ENCODE data around the gene OR3A1.
"Not testable (repeated sequence)": the region's sequence is repeated elsewhere in the genome, so short reads cannot be mapped to it uniquely, and the experiment has no call there.

Gene OR3A1, protein sequence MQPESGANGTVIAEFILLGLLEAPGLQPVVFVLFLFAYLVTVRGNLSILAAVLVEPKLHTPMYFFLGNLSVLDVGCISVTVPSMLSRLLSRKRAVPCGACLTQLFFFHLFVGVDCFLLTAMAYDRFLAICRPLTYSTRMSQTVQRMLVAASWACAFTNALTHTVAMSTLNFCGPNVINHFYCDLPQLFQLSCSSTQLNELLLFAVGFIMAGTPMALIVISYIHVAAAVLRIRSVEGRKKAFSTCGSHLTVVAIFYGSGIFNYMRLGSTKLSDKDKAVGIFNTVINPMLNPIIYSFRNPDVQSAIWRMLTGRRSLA

DNA sequence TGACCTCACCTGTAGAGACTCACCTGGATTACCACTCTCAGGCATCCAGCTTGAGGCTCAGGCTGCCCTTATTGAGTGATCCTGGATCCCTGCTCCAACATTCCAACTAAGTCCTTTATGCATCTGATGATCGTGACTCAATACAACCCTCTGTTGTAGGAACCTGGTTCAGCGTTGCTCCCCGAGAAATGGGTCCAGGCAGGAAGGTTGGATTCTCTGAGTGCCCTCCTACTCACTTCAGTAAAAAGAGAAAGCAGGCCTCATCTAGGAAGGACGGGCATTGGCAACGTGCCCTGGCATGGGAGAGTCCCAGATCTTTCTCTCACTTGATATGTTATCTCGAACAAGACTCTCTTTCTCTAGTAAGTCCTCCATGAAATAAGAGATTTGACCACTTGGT lies at the start of gene OR3A1:
Gene OR3A1, minus strand, starts transcription at position 101 of the 400 bp plus-strand sequence. CDS start 5,778 bp downstream, outside the sequence.
- DNase-seq, result no peak

DNA sequence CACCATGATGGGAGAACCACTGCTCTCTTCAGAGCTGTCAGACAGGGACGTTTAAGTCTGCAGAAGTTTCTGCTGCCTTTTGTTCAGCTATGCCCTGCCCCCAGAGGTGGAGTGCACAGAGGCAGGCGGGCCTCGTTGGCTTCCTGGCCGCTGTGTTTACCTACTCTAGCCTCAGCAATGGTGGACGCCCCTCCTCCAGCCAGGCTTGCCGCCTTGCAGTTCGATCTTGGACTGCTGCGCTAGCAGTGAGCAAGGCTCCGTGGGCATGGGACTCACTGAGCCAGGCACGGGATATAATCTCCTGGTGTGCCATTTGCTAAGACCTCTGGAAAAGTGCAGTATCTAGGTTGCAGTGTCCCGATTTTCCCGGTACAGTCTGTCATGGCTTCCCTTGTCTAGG lies 44.6 kb upstream of the OR3A1 start:
- not testable (repeated sequence) for DNase-seq

DNA sequence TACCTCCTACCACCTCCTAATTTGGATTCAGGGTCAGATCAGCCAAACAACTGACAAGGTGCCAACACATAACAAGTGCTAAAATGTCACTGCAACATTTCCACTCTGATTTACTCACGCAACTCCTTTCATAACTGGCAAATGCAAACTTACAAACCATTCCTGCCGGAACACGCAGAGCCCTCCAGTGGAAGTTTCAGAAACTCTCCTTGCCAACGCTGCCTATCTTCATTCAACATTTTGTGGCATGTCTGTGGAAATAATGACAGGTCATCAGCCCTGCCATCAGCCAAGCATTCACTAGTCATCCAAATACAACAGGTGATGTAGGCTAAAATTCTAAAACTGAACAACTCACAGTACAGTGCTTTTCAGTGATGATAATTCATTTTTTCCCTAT lies 37.7 kb upstream of the OR3A1 start:
- DNase-seq, result no peak

DNA sequence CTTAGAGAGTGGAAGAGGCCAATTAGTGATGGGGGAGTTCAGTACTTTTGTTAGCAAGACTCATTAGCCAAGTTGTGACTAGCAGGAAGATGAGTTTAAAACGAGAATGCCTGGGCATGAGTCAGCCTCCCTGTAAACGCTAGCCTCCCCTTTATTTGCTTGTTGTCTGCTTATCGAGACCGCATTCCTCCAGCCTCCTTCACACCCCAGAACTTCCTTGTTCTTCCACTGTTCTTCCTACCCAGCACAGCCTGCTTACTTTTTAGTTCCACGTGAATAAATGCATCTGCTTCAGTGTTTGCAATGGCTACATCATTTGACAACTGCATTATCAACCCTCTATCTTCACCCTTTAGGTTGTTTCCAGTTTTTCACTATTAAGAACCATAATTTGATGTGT lies 20.2 kb upstream of the OR3A1 start:
- no peak for DNase-seq

DNA sequence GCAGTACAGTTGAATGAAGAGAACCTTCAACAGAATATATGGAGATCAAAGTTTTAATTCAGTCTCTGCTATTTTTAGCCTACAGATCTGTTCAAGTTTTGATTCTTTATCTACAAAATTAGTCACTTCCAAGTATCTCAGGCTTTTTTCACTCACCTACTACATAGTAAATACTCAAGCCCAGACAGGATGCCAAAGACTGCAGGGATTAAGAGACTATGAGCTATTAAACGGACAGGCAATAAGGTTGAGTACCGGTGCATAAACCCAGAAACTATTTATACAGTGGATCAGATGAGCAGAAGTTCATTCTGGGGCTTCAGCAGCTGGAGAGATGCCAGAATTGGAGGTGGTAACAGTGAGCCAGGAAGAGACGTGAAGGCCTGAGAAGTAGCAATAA lies 18.7 kb upstream of the OR3A1 start:
- no peak for DNase-seq

DNA sequence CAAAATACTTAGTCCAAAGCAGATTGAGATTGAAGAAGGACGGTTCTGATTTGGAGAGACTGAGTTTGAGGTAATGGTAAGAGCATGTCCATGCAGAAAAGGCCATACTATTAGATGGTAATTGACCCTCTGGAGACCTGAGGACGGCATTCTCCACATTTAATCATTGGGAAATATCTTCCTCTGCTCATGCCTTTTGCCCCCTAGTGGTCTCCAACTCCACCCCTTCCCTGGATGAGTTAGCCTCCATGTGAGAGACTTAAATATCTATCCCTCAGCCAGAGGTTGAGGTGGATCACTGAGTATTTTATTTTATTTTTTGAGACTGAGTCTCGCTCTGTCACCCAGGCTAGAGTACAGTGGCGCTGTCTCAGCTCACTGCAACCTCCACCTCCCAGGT lies 10.4 kb upstream of the OR3A1 start:
- DNase-seq, result no peak

DNA sequence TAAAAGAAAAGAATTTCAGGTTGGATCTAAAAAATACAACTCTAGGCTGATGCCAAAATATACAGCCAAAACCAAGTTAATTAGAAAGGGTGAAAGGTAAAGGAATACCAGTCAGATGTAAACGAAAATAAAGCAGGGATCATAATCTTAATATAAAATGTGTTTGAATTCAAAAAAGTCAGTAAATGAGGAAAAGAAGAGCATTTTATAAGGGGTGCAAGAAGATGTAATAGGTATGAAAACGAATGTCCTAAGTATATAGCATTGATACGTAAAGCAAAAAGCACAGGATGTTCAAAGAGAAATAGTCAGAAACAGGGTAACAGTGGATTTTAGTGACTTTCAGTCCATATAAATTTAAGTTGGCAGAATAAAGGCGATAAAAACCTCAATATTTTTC lies 2.5 kb downstream of the OR3A1 start:
- no peak for DNase-seq

DNA sequence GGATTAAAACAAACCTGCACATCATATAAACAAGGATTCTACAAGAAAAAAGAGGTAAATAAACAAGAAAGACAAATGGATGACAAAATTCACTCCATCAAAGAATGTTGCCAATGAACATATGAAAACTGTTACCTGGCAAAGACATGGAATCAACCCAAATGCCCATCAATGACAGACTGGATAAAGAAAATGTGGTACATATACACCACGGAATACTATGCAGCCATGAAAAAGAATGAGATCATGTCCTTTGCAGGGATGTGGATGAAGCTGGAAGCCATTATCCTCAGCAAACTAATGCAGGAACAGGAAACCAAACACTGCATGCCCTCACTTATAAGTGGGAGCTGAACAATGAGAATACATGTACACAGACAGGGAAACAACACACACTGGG lies 4.6 kb downstream of the OR3A1 start:
- DNase-seq, result not testable (repeated sequence)

DNA sequence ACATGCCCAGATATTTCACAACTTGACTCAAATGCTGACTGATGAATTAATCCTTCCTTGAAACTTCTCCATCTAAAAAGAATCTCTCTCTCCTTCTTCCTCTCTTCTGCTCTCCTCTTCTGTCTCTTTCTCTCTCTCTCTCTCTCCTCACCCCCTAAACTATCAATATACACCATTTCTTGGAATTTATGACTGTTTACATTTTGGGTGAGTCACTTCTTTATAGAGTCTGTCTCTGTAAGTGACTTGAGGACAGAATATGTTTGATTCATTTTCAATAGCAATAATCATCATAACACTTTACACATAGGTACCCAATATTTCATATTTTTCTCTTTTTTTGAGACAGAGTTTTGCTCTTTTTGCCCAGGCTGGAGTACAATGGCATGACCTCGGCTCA lies 15.3 kb downstream of the OR3A1 start:
- no peak for DNase-seq

DNA sequence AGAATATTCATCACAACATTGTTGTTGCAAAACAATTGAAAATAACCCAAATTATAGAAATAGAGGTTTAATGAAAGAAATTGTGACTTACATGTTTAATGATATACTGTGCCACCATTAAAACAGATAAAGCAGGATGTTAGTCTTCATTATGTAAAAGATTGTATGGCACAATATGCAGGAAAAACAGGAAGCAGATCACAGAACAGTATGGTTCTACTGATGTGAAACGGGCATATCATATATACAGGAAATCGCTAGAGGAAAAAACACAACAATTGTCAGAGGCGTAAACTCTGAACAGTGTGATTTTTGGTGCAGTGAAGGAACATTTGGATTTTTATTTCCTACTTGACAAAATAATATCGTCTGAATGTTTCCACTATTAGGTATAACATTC lies 22.0 kb downstream of the OR3A1 start:
- DNase-seq, result no peak

DNA sequence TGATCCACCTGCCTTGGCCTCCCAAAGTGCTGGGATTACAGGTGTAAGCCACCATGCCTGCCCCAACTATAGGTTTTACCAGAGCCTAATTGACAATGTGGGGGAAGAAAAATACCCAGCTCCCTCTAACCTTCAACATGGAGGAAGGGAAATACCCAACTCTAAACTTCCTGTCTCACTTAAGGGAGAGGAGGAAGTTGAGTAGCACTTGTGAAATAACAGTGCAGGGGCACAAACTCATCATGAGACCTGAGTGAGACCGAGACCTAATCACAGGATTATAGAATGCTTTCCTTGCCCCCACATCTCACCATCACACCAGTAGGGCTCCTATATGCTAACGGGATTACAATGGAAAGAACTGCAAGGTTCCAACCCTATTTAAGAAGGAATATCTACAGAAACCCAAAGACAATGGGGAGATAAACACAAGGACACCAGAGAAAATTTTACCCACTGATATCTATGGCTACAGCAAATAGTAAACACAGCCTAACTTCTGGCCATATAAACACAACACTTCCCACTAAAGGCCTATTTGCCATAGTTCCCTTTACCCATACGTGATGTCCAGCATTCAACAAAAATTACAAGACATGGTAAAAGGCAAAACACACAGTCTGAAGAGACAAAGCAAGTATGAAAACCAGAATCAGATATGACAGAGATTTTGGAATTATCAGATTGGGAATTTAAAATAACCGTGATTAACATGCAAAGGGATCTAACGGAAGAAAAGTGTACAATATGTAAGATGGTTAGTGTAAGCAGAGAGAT lies 26.9 kb downstream of the OR3A1 start:
- no peak for DNase-seq

DNA sequence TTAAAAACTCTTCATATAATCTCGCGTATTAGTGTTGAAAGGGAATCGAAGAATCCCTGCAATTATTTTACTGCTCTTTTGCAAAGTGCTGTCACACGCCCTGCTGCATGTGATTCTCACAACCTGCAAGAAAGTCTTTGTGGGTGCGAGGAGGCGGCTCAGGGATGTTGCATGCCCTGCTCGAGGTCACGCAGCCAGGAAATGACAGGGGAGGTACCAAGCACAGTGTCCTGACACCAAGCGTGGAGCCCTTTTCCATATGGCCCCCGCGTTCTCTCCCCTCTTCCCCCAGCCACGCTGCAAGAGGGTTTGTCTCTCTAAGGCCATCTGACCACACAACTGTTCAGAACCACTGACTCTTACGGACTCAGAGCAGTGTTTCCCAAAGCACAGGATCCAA lies 37.6 kb downstream of the OR3A1 start:
- DNase-seq, result no peak

DNA sequence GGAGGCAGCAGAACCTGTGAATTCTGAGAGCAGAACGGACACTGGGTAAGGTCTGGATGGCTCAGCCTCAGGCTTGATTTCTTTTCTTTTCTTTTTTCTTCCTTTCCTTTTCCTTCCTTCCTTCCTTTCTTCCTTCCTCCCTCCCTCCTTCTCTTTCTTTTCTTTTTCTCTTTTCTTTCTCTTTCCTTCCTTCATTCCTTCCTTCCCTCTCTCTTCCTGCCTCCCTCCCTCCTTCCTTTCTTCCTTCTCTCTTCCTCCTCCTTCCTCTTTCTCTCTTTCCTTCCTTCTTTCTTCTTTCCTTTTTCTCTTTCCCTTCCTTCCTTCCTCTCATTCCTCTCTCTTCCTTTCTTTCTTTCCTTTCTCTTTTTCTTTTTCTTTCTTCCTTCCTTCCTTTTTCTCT lies 38.0 kb downstream of the OR3A1 start:
- DNase-seq, result no peak

DNA sequence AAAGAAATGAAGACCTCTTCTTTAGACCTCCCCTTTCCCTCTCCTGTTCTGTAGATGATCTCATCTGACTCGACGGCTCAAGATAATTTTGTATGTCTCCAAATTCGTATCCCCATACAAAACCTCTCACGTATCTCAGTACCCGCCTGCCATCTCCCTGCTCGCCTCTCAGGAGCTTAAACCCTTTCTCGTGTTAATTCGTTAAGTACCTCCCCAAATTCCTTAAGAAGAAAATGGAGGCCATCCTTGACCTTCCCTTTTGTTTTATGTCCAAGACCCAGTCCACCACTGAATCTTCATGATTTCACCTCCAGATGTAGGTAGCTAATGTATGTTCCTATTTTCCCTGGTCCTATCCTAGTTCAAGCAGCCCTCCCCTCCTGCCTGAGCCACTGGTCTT lies 41.6 kb downstream of the OR3A1 start:
- no peak for DNase-seq

DNA sequence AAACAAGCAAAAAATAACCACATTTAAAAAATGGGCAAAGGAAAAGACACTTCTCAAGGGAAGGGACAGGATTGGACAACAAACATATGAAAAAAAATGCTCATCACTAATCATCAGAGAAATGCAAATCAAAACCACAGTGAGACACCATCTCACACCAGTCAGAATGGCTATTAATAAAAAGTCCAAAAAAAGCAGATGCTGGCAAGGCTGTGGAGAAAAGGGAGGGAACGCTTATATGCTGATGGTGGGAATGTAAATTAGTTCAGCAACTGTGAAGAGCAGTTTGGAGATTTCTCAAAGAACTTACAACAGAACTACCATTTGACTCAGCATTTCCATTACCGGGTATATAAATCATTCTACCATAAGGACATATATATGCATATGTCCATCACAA lies 49.1 kb downstream of the OR3A1 start:
- DNase-seq, result not testable (repeated sequence)

DNA sequence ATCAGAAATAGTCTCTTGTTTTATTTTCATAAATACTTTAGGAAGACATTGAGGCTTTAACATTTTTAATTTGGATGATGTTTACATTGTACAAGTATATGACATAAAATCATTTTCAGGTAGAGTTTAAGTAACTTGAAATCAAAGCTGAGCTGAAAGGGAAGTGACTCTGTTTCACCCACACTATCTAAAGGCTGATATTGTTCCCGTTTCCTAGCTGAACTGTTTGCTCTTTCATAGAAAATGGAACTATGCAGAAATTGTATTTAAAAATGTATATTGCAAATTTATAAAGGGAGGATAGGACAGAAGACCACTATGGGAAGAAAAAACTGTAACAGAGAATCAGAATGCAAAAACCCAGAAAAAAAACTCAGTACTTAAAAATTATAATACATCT lies 53.3 kb downstream of the OR3A1 start:
- DNase-seq, result not testable (repeated sequence)

DNA sequence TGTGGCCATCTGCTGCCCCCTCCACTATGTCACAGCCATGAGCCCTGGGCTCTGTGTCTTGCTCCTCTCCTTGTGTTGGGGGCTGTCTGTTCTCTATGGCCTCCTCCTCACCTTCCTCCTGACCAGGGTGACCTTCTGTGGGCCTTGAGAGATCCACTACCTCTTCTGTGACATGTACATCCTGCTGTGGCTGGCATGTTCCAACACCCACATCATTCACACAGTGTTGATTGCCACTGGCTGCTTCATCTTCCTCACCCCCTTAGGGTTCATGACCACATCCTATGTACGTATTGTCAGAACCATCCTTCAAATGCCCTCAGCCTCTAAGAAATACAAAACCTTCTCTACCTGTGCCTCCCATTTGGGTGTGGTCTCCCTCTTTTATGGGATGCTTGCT lies 57.1 kb downstream of the OR3A1 start:
- DNase-seq, result not testable (repeated sequence)
